ENCODE data around the gene GLUL.
"Not testable (repeated sequence)": the region's sequence is repeated elsewhere in the genome, so short reads cannot be mapped to it uniquely, and the experiment has no call there.

Gene GLUL

DNA sequence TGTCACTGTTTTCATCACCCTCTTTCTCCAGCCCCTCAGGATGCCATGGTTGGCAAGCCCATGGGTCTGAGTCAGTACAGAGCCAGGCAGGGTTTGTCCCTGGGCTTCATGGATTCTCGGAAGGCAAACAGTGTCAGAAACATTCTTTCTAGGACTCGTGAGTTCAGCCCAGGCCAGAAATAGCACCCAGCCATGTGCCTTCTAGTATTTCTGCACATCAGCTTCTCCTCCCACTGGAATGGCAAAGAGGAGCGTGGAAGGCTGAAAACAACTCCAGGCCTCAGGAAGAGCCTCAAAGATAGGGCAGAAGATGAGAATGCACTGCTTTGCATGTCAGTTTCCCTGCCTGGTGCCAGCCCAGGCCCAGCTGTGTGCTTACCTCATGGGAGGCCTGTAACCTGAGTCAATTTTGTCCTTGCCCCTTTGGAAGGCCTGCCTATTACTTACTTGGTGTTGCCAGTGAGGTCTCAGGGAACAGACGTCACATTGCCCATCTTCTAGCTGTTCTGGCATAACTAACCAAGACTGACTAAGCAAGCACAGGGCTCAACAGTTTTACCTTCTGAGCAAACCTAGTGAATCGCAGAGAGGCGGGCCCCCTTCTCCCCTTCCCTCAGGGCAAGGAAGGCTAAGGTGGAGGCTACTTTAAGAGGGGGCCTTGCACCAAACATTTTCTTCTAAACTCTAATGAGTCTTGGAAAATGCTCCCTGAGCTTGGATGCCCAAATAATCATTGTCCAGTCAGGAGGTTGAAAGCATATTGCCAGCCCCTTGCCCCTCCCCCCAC, 42.4 kb downstream of the GLUL start:
- no peak overlapping the region for H3K27ac ChIP-seq (ENCODE audit: insufficient read depth, low read depth, low read length, poor library complexity, severe bottlenecking)
- 86 to 89% methylated on average over 6 of the region's 6 CpGs for WGBS, 2 experiments

DNA sequence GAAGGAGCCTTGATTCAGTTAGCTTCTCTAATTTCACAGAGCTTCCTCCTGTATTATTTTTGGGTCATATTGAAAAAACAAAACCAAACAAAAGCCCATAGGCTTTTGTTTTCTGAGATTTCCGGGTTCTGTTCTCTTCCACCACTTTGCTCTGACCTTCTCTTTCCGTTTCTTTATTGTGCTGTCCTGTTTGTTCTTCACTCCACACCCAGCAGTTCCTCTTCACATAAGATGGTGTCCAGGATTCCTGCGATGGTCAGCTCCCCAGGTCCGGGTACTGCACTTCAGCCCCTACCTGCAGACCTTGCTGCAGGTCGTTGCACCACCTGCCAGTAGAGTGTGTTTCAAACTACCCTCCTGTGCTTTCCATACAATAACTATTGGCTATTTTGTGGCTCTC, 44.6 kb downstream of the GLUL start:
- H3K27me3 ChIP-seq (ENCODE audit: control insufficient read depth, insufficient read depth, low read length, poor library complexity, severe bottlenecking), result no peaks in the 10 kb centered on the region
- H3K9me3 ChIP-seq (ENCODE audit: control insufficient read depth, low read length), result no peaks in the 10 kb centered on the region
- peaks cover 7% of the 10 kb centered on the region for H3K4me1 ChIP-seq (ENCODE audit: control insufficient read depth, insufficient read depth, low read length)
- no peaks in the 10 kb centered on the region for H3K36me3 ChIP-seq (ENCODE audit: control insufficient read depth, insufficient read depth, low read length)
- 89 to 90% methylated on average over 5 of the region's 5 CpGs for WGBS, 2 experiments
- H3K27ac ChIP-seq (ENCODE audit: insufficient read depth, low read depth, low read length, poor library complexity, severe bottlenecking), result no peak overlapping the region
- no peak overlapping the region for H3K4me3 ChIP-seq (ENCODE audit: insufficient read depth, low read depth, low read length)

More for the DNA sequence above, 42.4 kb downstream of the GLUL start:
- H3K36me3 ChIP-seq (ENCODE audit: control insufficient read depth, insufficient read depth, low read length), result no peaks in the 10 kb centered on the region
- no peaks in the 10 kb centered on the region for H3K9me3 ChIP-seq (ENCODE audit: control insufficient read depth, low read length)
- no peak overlapping the region for H3K4me3 ChIP-seq (ENCODE audit: insufficient read depth, low read depth, low read length)
- no peaks in the 10 kb centered on the region for H3K27me3 ChIP-seq (ENCODE audit: control insufficient read depth, insufficient read depth, low read length, poor library complexity, severe bottlenecking)
- peaks cover 7% of the 10 kb centered on the region for H3K4me1 ChIP-seq (ENCODE audit: control insufficient read depth, insufficient read depth, low read length)

DNA sequence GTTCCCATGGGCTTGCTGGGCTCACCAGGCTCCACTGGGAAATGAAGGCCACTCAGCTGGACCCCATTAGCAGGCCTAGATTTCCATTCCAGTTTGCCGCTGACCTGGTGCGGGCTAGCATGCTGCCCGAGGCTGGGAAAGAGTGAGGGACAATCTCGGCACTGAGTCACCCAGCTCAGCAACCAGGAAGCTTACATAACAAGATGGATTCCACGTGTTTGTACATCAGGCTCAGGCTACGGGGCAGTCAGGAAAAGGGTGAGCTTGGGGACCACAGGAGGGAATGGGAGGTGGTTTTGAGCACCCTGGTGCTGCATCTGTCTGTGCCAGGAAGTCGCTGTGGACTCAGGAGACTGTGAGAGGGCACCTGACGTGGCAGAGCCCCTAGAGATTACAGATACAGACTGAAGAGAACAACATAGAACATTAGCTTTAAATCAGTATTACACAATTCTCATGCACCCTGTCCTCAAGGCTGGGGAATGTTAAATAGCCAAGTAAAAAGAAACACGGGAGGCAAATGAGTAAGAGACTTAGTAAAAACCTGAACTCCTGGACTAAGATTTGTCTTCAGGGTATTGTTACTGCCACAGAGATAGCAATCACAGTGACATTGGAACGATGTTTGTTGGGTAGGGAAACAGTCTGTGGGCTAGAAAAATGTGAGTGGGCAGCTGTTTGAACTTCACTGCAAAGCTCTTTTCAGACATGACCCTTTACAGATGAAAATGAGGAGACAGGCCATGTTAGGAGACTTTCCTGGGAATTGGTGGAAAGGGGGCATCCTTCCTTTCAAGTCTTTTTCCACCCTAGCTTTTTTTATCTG, 51.1 kb downstream of the GLUL start:
- 91 to 94% methylated on average over 10 of the region's 10 CpGs for WGBS, 2 experiments
- no peaks in the 10 kb centered on the region for H3K36me3 ChIP-seq (ENCODE audit: control insufficient read depth, insufficient read depth, low read length)
- H3K4me3 ChIP-seq (ENCODE audit: insufficient read depth, low read depth, low read length), result no peak overlapping the region
- no peak overlapping the region for H3K27ac ChIP-seq (ENCODE audit: insufficient read depth, low read depth, low read length, poor library complexity, severe bottlenecking)
- H3K27me3 ChIP-seq (ENCODE audit: control insufficient read depth, insufficient read depth, low read length, poor library complexity, severe bottlenecking), result no peaks in the 10 kb centered on the region
- no peaks in the 10 kb centered on the region for H3K9me3 ChIP-seq (ENCODE audit: control insufficient read depth, low read length)
- H3K4me1 ChIP-seq (ENCODE audit: control insufficient read depth, insufficient read depth, low read length), result no peaks in the 10 kb centered on the region

DNA sequence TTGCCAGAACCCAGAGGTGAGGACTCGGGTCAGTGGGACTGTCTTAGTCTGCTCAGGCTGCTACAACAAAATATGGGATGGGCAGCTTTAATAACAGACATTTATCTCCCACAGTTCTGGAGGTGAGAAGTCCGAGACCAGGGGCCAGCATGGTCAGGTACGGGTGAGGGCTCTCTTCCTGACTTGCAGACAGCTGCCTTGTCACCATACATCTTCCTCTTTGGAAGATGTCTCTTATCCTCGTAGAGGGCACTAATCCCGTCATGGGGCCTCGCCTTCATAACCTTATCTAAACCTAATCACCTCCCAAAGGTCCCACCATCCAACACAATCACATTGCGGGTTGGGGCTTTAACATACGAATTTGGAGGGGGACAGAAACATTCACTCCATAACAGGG, 51.9 kb downstream of the GLUL start:
- WGBS, 2 experiments, result 96 to 97% methylated on average over 8 of the region's 8 CpGs
- no peak overlapping the region for H3K27ac ChIP-seq (ENCODE audit: insufficient read depth, low read depth, low read length, poor library complexity, severe bottlenecking)
- no peaks in the 10 kb centered on the region for H3K9me3 ChIP-seq (ENCODE audit: control insufficient read depth, low read length)
- no peak overlapping the region for H3K4me3 ChIP-seq (ENCODE audit: insufficient read depth, low read depth, low read length)
- no peaks in the 10 kb centered on the region for H3K4me1 ChIP-seq (ENCODE audit: control insufficient read depth, insufficient read depth, low read length)
- no peaks in the 10 kb centered on the region for H3K36me3 ChIP-seq (ENCODE audit: control insufficient read depth, insufficient read depth, low read length)
- no peaks in the 10 kb centered on the region for H3K27me3 ChIP-seq (ENCODE audit: control insufficient read depth, insufficient read depth, low read length, poor library complexity, severe bottlenecking)

DNA sequence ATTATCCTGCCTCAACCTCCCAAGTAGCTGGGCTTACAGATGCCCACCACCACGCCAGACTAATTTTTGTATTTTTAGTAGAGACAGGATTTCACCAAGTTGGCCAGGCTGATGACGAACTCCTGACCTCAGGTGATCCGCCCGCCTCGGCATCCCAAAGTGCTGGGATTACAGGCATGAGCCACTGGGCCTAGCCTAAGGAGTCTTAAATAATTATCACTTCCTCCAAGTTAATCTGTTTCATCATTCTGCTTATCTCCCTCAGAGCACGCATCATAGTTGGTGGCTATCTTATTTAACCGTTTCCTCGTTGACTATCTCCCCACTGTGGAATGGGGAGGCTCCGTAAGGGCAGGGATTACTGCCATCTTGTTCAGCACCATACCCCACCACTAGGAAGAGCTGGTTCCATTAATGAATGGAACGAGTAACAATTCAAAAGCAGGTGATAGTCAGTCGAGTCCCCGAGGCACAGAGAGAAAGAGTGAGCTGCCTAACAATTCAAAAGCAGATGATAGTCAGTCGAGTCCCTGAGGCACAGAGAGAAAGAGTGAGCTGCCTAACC, 52.7 kb downstream of the GLUL start:
- Histone ChIP-seq H3K36me3 (ENCODE audit: control insufficient read depth, insufficient read depth, low read length) (no peaks in the 10 kb centered on the region), H3K4me3 (ENCODE audit: insufficient read depth, low read depth, low read length) (no peak overlapping the region), H3K9me3 (ENCODE audit: control insufficient read depth, low read length) (no peaks in the 10 kb centered on the region), H3K4me1 (ENCODE audit: control insufficient read depth, insufficient read depth, low read length) (peaks cover 5% of the 10 kb centered on the region), H3K27ac (ENCODE audit: insufficient read depth, low read depth, low read length, poor library complexity, severe bottlenecking) (no peak overlapping the region), H3K27me3 (ENCODE audit: control insufficient read depth, insufficient read depth, low read length, poor library complexity, severe bottlenecking) (no peaks in the 10 kb centered on the region)
- WGBS, 2 experiments, result 90 to 93% methylated on average over 13 of the region's 13 CpGs

DNA sequence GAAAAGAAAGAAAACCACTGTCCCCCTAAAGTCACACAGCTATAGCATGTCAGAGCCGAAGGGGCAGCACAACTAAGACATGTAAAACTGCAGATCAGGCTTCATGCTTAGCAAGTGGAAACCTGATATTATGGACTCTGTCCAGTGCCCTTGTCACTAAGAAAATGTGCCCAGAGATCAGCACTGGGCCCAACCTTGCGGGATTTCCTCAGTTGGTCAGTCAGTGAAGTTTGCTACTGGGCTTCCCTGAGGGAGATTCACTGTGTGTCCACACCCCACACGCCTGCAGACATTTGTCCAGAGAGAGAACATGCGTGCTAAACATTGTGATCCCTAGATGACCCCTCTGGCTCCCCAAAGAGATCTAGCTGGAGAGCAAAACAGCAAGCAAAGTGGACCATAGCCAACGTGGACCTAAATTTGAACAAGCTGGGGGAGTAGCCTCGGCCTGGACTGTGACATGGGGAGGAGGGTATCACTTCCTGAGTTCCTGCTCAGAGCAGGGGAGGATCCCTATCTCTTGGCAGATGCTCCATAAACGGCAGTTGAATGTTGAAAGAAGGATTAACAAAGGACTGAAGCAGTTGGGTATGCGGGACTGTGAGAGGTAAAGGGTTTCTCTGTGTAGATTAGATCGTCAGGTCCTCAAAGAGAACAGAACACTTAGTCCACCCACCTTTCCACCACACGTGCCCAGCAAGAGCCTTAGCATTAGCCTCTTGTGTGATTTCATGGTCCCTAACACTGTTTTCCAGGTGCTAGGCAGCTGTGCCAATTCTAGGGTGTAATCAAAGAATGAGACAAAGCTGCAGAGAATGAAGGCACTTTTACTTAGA, 53.6 kb downstream of the GLUL start:
- peaks cover 6% of the 10 kb centered on the region for H3K4me1 ChIP-seq (ENCODE audit: control insufficient read depth, insufficient read depth, low read length)
- H3K36me3 ChIP-seq (ENCODE audit: control insufficient read depth, insufficient read depth, low read length), result no peaks in the 10 kb centered on the region
- no peaks in the 10 kb centered on the region for H3K27me3 ChIP-seq (ENCODE audit: control insufficient read depth, insufficient read depth, low read length, poor library complexity, severe bottlenecking)
- no peak overlapping the region for H3K27ac ChIP-seq (ENCODE audit: insufficient read depth, low read depth, low read length, poor library complexity, severe bottlenecking)
- no peaks in the 10 kb centered on the region for H3K9me3 ChIP-seq (ENCODE audit: control insufficient read depth, low read length)
- H3K4me3 ChIP-seq (ENCODE audit: insufficient read depth, low read depth, low read length), result no peak overlapping the region
- 89 to 91% methylated on average over 10 of the region's 10 CpGs for WGBS, 2 experiments

DNA sequence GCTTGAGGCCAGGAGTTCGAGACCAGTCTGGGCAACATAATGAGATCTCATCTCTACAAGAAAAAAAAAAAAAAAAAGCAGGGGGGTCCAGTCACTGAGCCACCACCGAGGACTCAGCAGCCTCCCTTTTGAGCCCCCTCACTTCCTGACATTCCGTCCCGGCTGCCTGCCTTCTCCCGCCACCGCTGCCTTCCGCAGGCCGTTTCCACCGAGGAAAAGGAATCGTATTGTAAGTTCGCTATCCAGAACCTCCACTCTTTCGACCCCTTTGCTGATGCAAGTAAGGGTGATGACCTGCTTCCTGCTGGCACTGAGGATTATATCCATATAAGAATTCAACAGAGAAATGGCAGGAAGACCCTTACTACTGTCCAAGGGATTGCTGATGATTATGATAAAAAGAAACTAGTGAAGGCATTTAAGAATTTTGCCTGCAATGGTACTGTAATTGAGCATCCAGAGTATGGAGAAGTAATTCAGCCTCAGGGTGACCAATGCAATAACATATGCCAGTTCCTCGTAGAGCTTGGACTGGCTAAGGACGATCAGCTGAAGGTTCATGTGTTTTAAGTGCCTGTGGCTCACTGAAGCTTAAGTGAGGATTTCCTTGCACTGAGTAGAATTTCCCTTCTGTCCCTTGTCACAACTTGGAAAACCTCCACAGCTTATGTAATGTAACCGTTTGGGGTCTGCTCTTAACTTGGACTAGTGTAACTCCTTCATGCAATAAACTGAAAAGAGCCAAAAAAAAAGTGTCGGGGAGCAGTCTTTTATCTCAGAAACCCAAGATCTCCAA, 55.6 kb downstream of the GLUL start:
- Histone ChIP-seq H3K9me3 (ENCODE audit: control insufficient read depth, low read length) (no peaks in the 10 kb centered on the region), H3K4me1 (ENCODE audit: control insufficient read depth, insufficient read depth, low read length) (peaks cover 13% of the 10 kb centered on the region), H3K27me3 (ENCODE audit: control insufficient read depth, insufficient read depth, low read length, poor library complexity, severe bottlenecking) (no peaks in the 10 kb centered on the region), H3K36me3 (ENCODE audit: control insufficient read depth, insufficient read depth, low read length) (no peaks in the 10 kb centered on the region), H3K4me3 (ENCODE audit: insufficient read depth, low read depth, low read length) (no peak overlapping the region), H3K27ac (ENCODE audit: insufficient read depth, low read depth, low read length, poor library complexity, severe bottlenecking) (no peak overlapping the region)
- 95% methylated on average over 16 of the region's 16 CpGs for WGBS, 2 experiments

DNA sequence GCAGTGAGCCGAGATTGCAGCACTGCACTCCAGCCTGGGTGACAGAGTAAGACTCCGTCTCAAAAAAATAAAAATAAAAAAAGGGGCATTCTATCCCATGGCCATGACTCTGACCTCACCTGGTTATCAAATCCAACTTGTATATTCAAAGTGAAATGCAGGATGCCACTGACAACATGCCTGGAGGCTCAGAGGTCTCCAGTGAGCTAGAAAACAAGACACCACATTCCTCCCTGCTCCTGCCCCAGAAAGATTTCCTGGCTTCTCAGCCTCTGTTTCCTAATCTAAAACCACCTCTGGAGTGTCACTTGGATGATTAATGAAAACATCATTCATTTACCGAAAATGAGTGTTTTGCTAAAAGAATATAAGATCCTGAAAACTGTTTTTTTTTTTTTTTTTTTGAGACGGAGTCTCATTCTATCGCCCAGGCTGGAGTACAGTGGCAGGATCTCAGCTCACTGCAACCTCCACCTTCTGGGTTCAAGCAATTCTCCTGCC, 58.5 kb downstream of the GLUL start:
- H3K27me3 ChIP-seq (ENCODE audit: control insufficient read depth, insufficient read depth, low read length, poor library complexity, severe bottlenecking); H3K27ac ChIP-seq (ENCODE audit: insufficient read depth, low read depth, low read length, poor library complexity, severe bottlenecking); H3K9me3 ChIP-seq (ENCODE audit: control insufficient read depth, low read length); H3K4me3 ChIP-seq (ENCODE audit: insufficient read depth, low read depth, low read length); H3K36me3 ChIP-seq (ENCODE audit: control insufficient read depth, insufficient read depth, low read length): not testable (repeated sequence)
- peaks cover 13% of the 10 kb centered on the region for H3K4me1 ChIP-seq (ENCODE audit: control insufficient read depth, insufficient read depth, low read length)
- WGBS, 2 experiments, result 94 to 97% methylated on average over 4 to 5 of the region's 5 CpGs
